Panc1 (cell line): ENCODE measurements around the gene CCDC192. TPM values are rescaled to one million over a fixed set of nuclear protein-coding genes. Genes with fewer than 3 reads are reported as not detected.

ENCODE experiments used
- ATAC-seq: fragments of 200-7000 bp; cut with Tn5 transposase; 2 replicates; pipeline ENCODE4 v1.9.1; 2020; ENCODE audit warnings: mild to moderate bottlenecking, moderate library complexity
- Bru-seq: library from RNA; stranded (reverse); fragments of 400-500 nt; gene quantifications from one replicate; lab custom pipeline; 2021; lab: Mats Ljungman, UMichigan
- BruChase-seq, 2 experiments: library from RNA; stranded (reverse); fragments of 400-500 nt; gene quantifications; one replicate each; lab custom pipeline; 2021; lab: Mats Ljungman, UMichigan
- BruUV-seq: library from RNA; stranded (reverse); fragments of 400-500 nt; replicated peaks from 2 replicates; lab custom pipeline; 2021; lab: Mats Ljungman, UMichigan
- CTCF ChIA-PET: fragments of 300-600 bp; sonication (Branson Sonifier 250); formaldehyde crosslinking; loops from one replicate; lab custom pipeline; 2022; ENCODE audit warnings: antibody characterized with exemption; lab: Charles Lee
- POLR2A ChIA-PET: fragments of 300-600 bp; sonication (Branson Sonifier 250); formaldehyde crosslinking; loops from one replicate; lab custom pipeline; 2022; ENCODE audit warnings: antibody characterized with exemption; lab: Charles Lee
- DNase-seq: peaks from one replicate; pipeline ENCODE4 v3.0.0-alpha.2; 2010; ENCODE audit warnings: low read depth, low spot score
- H3K27ac ChIP-seq: 2 replicates; pipeline ENCODE4 v1.5.1; 2011; ENCODE audit warnings: mild to moderate bottlenecking, low read length, inconsistent platforms
- H3K27me3 ChIP-seq: fragments of 200-500 bp; sonication (Bioruptor generic); 2 replicates; pipeline ENCODE4 v1.6.0; 2014; ENCODE audit warnings: low read length, inconsistent platforms; ENCODE audit not compliant: control insufficient read depth, insufficient read depth
- H3K36me3 ChIP-seq: fragments of 200-500 bp; sonication (Bioruptor generic); 2 replicates; pipeline ENCODE4 v1.5.1; 2014; ENCODE audit warnings: inconsistent platforms, mild to moderate bottlenecking, low read length, moderate library complexity; ENCODE audit not compliant: control insufficient read depth, insufficient read depth
- H3K4me1 ChIP-seq: 2 replicates; pipeline ENCODE4 v1.5.1; 2011; ENCODE audit warnings: inconsistent platforms, mild to moderate bottlenecking, low read length, moderate library complexity; ENCODE audit not compliant: control insufficient read depth, insufficient read depth
- H3K4me3 ChIP-seq, 2 experiments: 2 replicates each; pipeline ENCODE4 v1.5.1; 2011 to 2012; ENCODE audit warnings: low read depth in 2 of 2, low read length in 2 of 2, mild to moderate bottlenecking in 2 of 2, inconsistent platforms in 1 of 2, moderate library complexity in 1 of 2
- H3K9me3 ChIP-seq: fragments of 200-500 bp; sonication (Bioruptor generic); 2 replicates; pipeline ENCODE4 v1.5.1; 2014; ENCODE audit warnings: low read depth, mild to moderate bottlenecking, inconsistent platforms, low read length, moderate library complexity; ENCODE audit not compliant: control insufficient read depth, insufficient read depth
- CTCF ChIP-seq: fragments of 450-650 bp; IDR thresholded peaks from 2 replicates; pipeline ENCODE4 v1.5.1; 2017; ENCODE audit warnings: mild to moderate bottlenecking
- POLR2AphosphoS5 ChIP-seq: IDR thresholded peaks from 2 replicates; pipeline ENCODE4 v1.6.1; 2012; ENCODE audit warnings: mild to moderate bottlenecking, low read depth, low read length, moderate library complexity
- REST ChIP-seq, 2 experiments: IDR thresholded peaks; 2 replicates each; pipeline ENCODE4 v1.6.1; 2011 to 2012; ENCODE audit warnings: low read depth in 2 of 2, control low read depth in 1 of 2, low read length in 1 of 2, mild to moderate bottlenecking in 1 of 2, moderate library complexity in 1 of 2; ENCODE audit not compliant: insufficient read depth in 1 of 2
- SIN3A ChIP-seq: IDR thresholded peaks from 2 replicates; pipeline ENCODE4 v1.6.1; 2012; ENCODE audit warnings: low read depth, mild to moderate bottlenecking, low read length, moderate library complexity, borderline replicate concordance; ENCODE audit not compliant: insufficient read depth
- TCF7L2 ChIP-seq: IDR thresholded peaks from 2 replicates; pipeline ENCODE4 v1.6.1; 2011; ENCODE audit warnings: mild to moderate bottlenecking, low read depth, low read length, inconsistent platforms
- in situ Hi-C: cut with HindIII; loops from 2 replicates; pipeline ENCODE4 v1.10.0; 2016; ENCODE audit warnings: low sequenced_read_pairs, low pct_unique_long_range_greater_than_20kb
- intact Hi-C: fragments of 100-400 bp; cut with micrococcal nuclease; formaldehyde crosslinking; loops from one replicate; pipeline ENCODE4 v1.10.0; 2022; ENCODE audit not compliant: unreplicated experiment
- long read RNA-seq: library from polyadenylated mRNA; unstranded; transcript quantifications from one replicate; pipeline ENCODE4 v2.0.0, GENCODE V29; 2021; ENCODE audit not compliant: unreplicated experiment
- polyA plus RNA-seq: library from polyadenylated mRNA; unstranded; fragments of >200 nt; gene quantifications from one replicate; pipeline ENCODE4 v1.2.1, GENCODE V29; 2012; ENCODE audit warnings: missing spikeins; ENCODE audit not compliant: insufficient read length
- total RNA-seq: library from RNA; stranded (reverse); gene quantifications from one replicate; pipeline ENCODE4 v1.2.1, GENCODE V29; 2021; ENCODE audit not compliant: unreplicated experiment

CCDC192 gene
- not detected for total RNA-seq
- polyA plus RNA-seq = not detected
- Bru-seq, nascent RNA = percentile 6 among the genes with signal in this experiment
- percentile 4 among the genes with signal in this experiment for BruChase-seq, experiment 1, labeled RNA remaining after a 2-hour chase
- BruChase-seq, experiment 2, labeled RNA remaining after a 6-hour chase = percentile 0 among the genes with signal in this experiment
- long read RNA-seq, partial matches to known transcripts = 0 of 1 reads
- long read RNA-seq, other reads (novel, unspliced or antisense) = 1 of 1 reads

GRCh38 chr5:127702926-127703561 lies at the start of gene CCDC192:
CCDC192 (plus strand) TSS chr5:127703391; CDS start chr5:127703446, 55 bp downstream.
- Histone ChIP-seq H3K27ac (no peak within 1 kb of the TSS), H3K4me3 (no peak within 1 kb of the TSS), H3K4me1 (no peaks in the 10 kb centered on the region), H3K9me3 (no peaks in the 10 kb centered on the region), H3K36me3 (no peaks in the 10 kb centered on the region), H3K27me3 (no peaks in the 10 kb centered on the region)
- DNase-seq = no peak
- in situ Hi-C loops = no loop called here
- ATAC-seq = no peak
- ChIA-PET CTCF (no interaction called here), POLR2A (no interaction called here)
- no TSS peak for BruUV-seq
- no peak for TF ChIP-seq REST (IDR thresholded peaks at IDR 0.05; ENCODE audit: insufficient read depth in 1 of 2, low read depth in 2 of 2, low read length in 1 of 2)
- TF ChIP-seq SIN3A = no peak
- TF ChIP-seq TCF7L2 = no peak
- no peak for TF ChIP-seq CTCF
- no peak for TF ChIP-seq POLR2AphosphoS5
- intact Hi-C loops = no loop called here

GRCh38 chr5:127656825-127657224 lies 46.4 kb upstream of the CCDC192 start:
- in situ Hi-C loops (no loop called here), intact Hi-C loops (no loop called here)
- H3K36me3 ChIP-seq = no peaks in the 10 kb centered on the region
- no TSS peak for BruUV-seq
- TF ChIP-seq REST (IDR thresholded peaks at IDR 0.05; ENCODE audit: insufficient read depth in 1 of 2, low read depth in 2 of 2, low read length in 1 of 2) (no peak), CTCF (no peak), TCF7L2 (no peak), SIN3A (no peak), POLR2AphosphoS5 (no peak)
- no peak overlapping the region for H3K27ac ChIP-seq
- H3K27me3 ChIP-seq = no peaks in the 10 kb centered on the region
- ATAC-seq (no peak), DNase-seq (no peak)
- ChIA-PET POLR2A (no interaction called here), CTCF (no interaction called here)
- H3K4me3 ChIP-seq = no peak overlapping the region
- no peaks in the 10 kb centered on the region for H3K4me1 ChIP-seq
- H3K9me3 ChIP-seq = no peaks in the 10 kb centered on the region
